Activated CD4-positive, alpha-beta T cell treated with anti-CD3 and anti-CD28 coated beads for 24 hours (primary cell): ENCODE measurements around the gene ZNF487.

ENCODE experiments used
- DNase-seq, 2 donors: peaks; one replicate each; pipeline ENCODE4 v3.0.0-alpha.2; 2020; ENCODE audit warnings: low read depth in 2 of 2

The ZNF487 gene

GRCh38 chr10:43524434-43525247, 87.7 kb downstream of the ZNF487 start:
- DNase-seq, result no peak
